ENCODE results near the gene SIPA1L3. TPM values are rescaled to one million over a fixed set of nuclear protein-coding genes. Genes with fewer than 3 reads are reported as not detected.

Gene SIPA1L3
- total and polyA plus RNA-seq, 2 experiments from 2014 or later: 13.7 to 23.3 TPM

DNA sequence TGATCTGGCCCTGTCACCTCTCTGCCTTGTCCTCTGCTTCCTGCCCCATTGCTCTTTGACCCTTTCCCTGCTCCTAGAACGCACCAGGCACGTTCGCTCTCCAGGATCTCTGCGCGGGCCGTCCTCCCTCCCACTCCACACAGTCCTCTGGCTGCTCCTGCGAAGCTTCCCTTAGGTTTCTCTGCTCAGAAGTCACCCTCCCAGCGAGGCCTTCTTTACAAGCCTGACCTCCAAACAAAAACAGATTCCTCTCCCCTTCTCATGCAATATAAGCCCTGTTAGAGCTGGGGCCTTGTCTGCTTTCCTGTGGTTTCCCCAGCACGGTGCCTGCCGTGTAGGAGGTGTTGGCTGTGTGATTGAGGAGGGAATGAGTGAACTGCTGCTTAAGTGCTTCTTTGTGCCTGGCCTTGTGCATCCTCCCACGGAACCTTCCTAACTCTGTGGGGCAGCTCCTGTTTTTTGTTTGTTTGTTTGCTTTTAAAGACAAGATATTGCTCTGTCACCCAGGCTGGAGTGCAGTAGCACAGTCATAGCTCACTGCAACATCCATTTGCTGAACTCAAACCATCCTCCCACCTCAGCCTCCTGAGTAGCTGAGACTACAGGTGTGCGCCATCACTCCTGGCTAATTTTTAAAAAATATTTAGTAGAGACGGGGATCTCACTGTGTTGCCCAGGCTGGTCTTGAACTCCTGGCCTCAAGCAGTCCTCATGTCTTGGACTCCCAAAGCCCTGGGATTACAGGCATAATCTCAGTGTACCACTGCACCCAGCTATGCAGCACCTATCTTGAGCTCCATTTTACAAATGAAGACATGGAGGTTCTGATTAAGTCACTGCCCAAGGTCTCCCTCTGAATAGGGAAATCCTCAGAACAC, 82.0 kb downstream of the SIPA1L3 start:
- H3K79me2 ChIP-seq: peaks cover 73% of the 10 kb centered on the region
- H3K4me2 ChIP-seq: no peak overlapping the region

DNA sequence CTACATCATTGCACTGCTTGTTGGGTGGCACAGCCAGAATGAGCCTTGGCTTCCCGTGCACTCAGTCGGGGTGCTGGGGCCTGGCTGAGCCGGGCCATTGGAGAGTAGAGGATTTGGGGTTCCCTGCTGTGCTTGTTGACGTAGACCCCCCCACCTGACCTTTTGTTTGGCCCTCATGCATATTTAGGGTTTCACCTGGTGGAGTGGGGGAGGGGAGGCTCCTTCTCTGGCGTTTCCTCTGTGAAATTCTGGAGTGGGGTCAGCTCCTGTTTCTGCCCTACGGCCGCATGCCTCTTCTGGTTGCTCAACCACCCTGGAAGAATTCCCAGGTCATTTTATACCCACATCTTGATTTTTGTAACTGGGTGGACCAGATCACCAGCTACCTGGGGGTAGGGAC, 82.8 kb downstream of the SIPA1L3 start:
- Histone ChIP-seq H3K4me2 (no peak overlapping the region), H3K9me3 (ENCODE audit: low read depth) (no peaks in the 10 kb centered on the region), H3K4me3 (no peak overlapping the region), H3K4me1 (ENCODE audit: insufficient read depth) (peaks cover 8% of the 10 kb centered on the region), H4K20me1 (ENCODE audit: insufficient read depth, poor library complexity, severe bottlenecking) (peaks cover 5% of the 10 kb centered on the region), H3K79me2 (peaks cover 73% of the 10 kb centered on the region), H2AFZ (no peak overlapping the region), H3K9me2 (replicated peaks; ENCODE audit: insufficient read depth) (no peaks in the 10 kb centered on the region), H3K27me3 (no peaks in the 10 kb centered on the region), H3K27ac (no peak overlapping the region), H3K36me3 (replicated peaks; ENCODE audit: insufficient read depth, low read depth) (no peaks in the 10 kb centered on the region)
- 78% methylated on average over 7 of the region's 7 CpGs for WGBS (ENCODE audit: low lambda C conversion rate, missing lambda C conversion rate)
- no peak for DNase-seq (ENCODE audit: low spot score)
- TF ChIP-seq, protein P1, sequence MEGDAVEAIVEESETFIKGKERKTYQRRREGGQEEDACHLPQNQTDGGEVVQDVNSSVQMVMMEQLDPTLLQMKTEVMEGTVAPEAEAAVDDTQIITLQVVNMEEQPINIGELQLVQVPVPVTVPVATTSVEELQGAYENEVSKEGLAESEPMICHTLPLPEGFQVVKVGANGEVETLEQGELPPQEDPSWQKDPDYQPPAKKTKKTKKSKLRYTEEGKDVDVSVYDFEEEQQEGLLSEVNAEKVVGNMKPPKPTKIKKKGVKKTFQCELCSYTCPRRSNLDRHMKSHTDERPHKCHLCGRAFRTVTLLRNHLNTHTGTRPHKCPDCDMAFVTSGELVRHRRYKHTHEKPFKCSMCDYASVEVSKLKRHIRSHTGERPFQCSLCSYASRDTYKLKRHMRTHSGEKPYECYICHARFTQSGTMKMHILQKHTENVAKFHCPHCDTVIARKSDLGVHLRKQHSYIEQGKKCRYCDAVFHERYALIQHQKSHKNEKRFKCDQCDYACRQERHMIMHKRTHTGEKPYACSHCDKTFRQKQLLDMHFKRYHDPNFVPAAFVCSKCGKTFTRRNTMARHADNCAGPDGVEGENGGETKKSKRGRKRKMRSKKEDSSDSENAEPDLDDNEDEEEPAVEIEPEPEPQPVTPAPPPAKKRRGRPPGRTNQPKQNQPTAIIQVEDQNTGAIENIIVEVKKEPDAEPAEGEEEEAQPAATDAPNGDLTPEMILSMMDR (IDR thresholded peaks at IDR 0.05; ENCODE audit: poor library complexity): no peak
- no peak for TF ChIP-seq EZH2phosphoT487 (IDR thresholded peaks at IDR 0.05; ENCODE audit: low read depth, severe bottlenecking, unreplicated experiment)
- TF ChIP-seq EZH2 (IDR thresholded peaks at IDR 0.05; ENCODE audit: borderline replicate concordance): no peak

More for the DNA sequence above, 82.0 kb downstream of the SIPA1L3 start:
- DNase-seq (ENCODE audit: low spot score): no peak
- no peaks in the 10 kb centered on the region for H3K27me3 ChIP-seq
- H3K9me2 ChIP-seq (replicated peaks; ENCODE audit: insufficient read depth): no peaks in the 10 kb centered on the region
- H4K20me1 ChIP-seq (ENCODE audit: insufficient read depth, poor library complexity, severe bottlenecking): peaks cover 5% of the 10 kb centered on the region
- no peak for TF ChIP-seq EZH2phosphoT487 (IDR thresholded peaks at IDR 0.05; ENCODE audit: low read depth, severe bottlenecking, unreplicated experiment)
- TF ChIP-seq EZH2 (IDR thresholded peaks at IDR 0.05; ENCODE audit: borderline replicate concordance): no peak
- TF ChIP-seq, protein P1 (IDR thresholded peaks at IDR 0.05; ENCODE audit: poor library complexity): no peak
- peak overlapping the region; percentile 10 for H3K27ac ChIP-seq
- no peak overlapping the region for H3K4me3 ChIP-seq
- 50% methylated on average over 13 of the region's 13 CpGs for WGBS (ENCODE audit: low lambda C conversion rate, missing lambda C conversion rate)
- no peaks in the 10 kb centered on the region for H3K9me3 ChIP-seq (ENCODE audit: low read depth)
- peaks cover 8% of the 10 kb centered on the region for H3K4me1 ChIP-seq (ENCODE audit: insufficient read depth)
- no peak overlapping the region for H2AFZ ChIP-seq
- H3K36me3 ChIP-seq (replicated peaks; ENCODE audit: insufficient read depth, low read depth): no peaks in the 10 kb centered on the region

DNA sequence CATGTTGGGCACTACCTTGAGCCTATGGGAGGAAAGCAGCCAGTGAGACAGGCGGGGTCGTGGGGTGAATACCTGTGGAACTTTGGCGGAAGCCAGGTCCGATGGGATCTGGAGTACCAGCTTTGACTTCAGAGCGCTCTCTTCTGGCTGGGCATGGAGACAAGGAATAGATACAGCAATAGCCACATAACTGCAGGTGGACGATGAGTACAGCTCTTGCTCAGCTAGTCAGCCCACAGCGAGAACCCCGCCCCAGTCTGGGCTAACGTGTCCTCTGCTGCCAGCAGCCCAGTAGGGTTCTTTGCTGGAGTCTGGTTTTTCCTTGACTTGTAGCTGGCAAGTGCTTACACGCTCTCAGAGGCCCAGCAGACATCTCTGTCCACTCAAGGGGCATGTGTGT, 83.4 kb downstream of the SIPA1L3 start:
- peaks cover 8% of the 10 kb centered on the region for H3K4me1 ChIP-seq (ENCODE audit: insufficient read depth)
- DNase-seq (ENCODE audit: low spot score): no peak

More for the DNA sequence above, 83.4 kb downstream of the SIPA1L3 start:
- H3K4me2 ChIP-seq: no peak overlapping the region
- H3K4me3 ChIP-seq: no peak overlapping the region
- H4K20me1 ChIP-seq (ENCODE audit: insufficient read depth, poor library complexity, severe bottlenecking): peaks cover 5% of the 10 kb centered on the region
- no peak overlapping the region for H3K27ac ChIP-seq
- no peaks in the 10 kb centered on the region for H3K9me3 ChIP-seq (ENCODE audit: low read depth)
- H3K9me2 ChIP-seq (replicated peaks; ENCODE audit: insufficient read depth): no peaks in the 10 kb centered on the region
- WGBS (ENCODE audit: low lambda C conversion rate, missing lambda C conversion rate): 86% methylated on average over 10 of the region's 10 CpGs
- TF ChIP-seq, protein P1 (IDR thresholded peaks at IDR 0.05; ENCODE audit: poor library complexity): no peak
- TF ChIP-seq EZH2phosphoT487 (IDR thresholded peaks at IDR 0.05; ENCODE audit: low read depth, severe bottlenecking, unreplicated experiment) (no peak), EZH2 (IDR thresholded peaks at IDR 0.05; ENCODE audit: borderline replicate concordance) (no peak)
- no peaks in the 10 kb centered on the region for H3K27me3 ChIP-seq
- no peak overlapping the region for H2AFZ ChIP-seq
- H3K36me3 ChIP-seq (replicated peaks; ENCODE audit: insufficient read depth, low read depth): no peaks in the 10 kb centered on the region
- H3K79me2 ChIP-seq: peaks cover 73% of the 10 kb centered on the region
